ENCODE data around the gene NOG. TPM values are rescaled to one million over a fixed set of nuclear protein-coding genes. Genes with fewer than 3 reads are reported as not detected.

Gene NOG
- total RNA-seq, 1 experiment from 2014 or later, result 0.32 TPM

DNA sequence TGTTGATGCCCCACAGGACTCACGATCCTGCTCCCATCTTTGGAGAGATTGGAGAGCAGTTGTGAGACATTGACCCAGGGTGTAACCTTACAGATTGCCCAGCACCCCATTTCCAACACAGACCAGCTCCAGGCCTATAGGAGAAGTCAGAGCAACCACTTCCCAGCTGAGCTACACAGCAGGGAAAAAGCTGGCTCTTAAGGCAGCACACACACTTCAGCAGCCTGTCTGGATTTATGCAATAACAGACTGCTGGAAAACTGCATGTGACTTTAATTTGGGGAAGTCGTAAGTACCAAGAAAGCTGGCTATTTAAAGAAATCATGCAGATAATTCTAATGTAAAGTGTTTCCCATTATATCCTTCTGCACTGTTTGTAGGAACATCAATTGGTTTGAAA lies 30.8 kb downstream of the NOG start:
- no peaks in the 10 kb centered on the region for H3K36me3 Mint-ChIP-seq (ENCODE audit: insufficient read depth, unreplicated experiment)
- H3K9me3 Mint-ChIP-seq (ENCODE audit: unreplicated experiment), result no peaks in the 10 kb centered on the region
- CTCF ChIA-PET, result no interaction called here
- TF ChIP-seq CTCF (IDR thresholded peaks at IDR 0.05; ENCODE audit: insufficient read depth in 1 of 2, low read depth in 1 of 2, low read length in 1 of 2, severe bottlenecking in 1 of 2, unreplicated experiment in 1 of 2), result no peak
- H3K27ac Mint-ChIP-seq (ENCODE audit: unreplicated experiment), result no peak overlapping the region
- Histone ChIP-seq H3K9me3 (no peaks in the 10 kb centered on the region), H3K36me3 (ENCODE audit: control insufficient read depth, insufficient read depth, low read length) (no peaks in the 10 kb centered on the region), H3K27me3 (replicated peaks; ENCODE audit: control insufficient read depth, insufficient read depth, low read length) (0 out of 2 replicates have a peak, but pooled peaks cover 2% of the 10 kb centered on the region), H3K4me3 (ENCODE audit: low read depth, low read length) (no peak overlapping the region), H3K4me1 (no peaks in the 10 kb centered on the region)
- no peak for DNase-seq
- H3K27me3 Mint-ChIP-seq (ENCODE audit: insufficient read depth, unreplicated experiment), result peaks cover 19% of the 10 kb centered on the region
- no peaks in the 10 kb centered on the region for H3K4me1 Mint-ChIP-seq (ENCODE audit: low read depth, unreplicated experiment)
- POLR2A ChIA-PET, result no interaction called here
- H3K4me3 Mint-ChIP-seq (ENCODE audit: unreplicated experiment), result no peak overlapping the region
- BruUV-seq (replicated peaks), result no TSS peak
- intact Hi-C loops (cut with micrococcal nuclease; ENCODE audit: unreplicated experiment), result no loop called here

GRCh38 chr17:56624912-56625311 lies 31.4 kb downstream of the NOG start:
- Histone ChIP-seq H3K4me3 (ENCODE audit: low read depth, low read length) (no peak overlapping the region), H3K27me3 (replicated peaks; ENCODE audit: control insufficient read depth, insufficient read depth, low read length) (0 out of 2 replicates have a peak, but pooled peaks cover 2% of the 10 kb centered on the region), H3K9me3 (no peaks in the 10 kb centered on the region), H3K36me3 (ENCODE audit: control insufficient read depth, insufficient read depth, low read length) (no peaks in the 10 kb centered on the region), H3K4me1 (no peaks in the 10 kb centered on the region)
- no TSS peak for BruUV-seq (replicated peaks)
- POLR2A ChIA-PET, result no interaction called here
- H3K27me3 Mint-ChIP-seq (ENCODE audit: insufficient read depth, unreplicated experiment), result peaks cover 19% of the 10 kb centered on the region
- DNase-seq, result no peak
- no peaks in the 10 kb centered on the region for H3K4me1 Mint-ChIP-seq (ENCODE audit: low read depth, unreplicated experiment)
- intact Hi-C loops (cut with micrococcal nuclease; ENCODE audit: unreplicated experiment), result no loop called here
- TF ChIP-seq CTCF (IDR thresholded peaks at IDR 0.05; ENCODE audit: insufficient read depth in 1 of 2, low read depth in 1 of 2, low read length in 1 of 2, severe bottlenecking in 1 of 2, unreplicated experiment in 1 of 2), result no peak
- no peaks in the 10 kb centered on the region for H3K36me3 Mint-ChIP-seq (ENCODE audit: insufficient read depth, unreplicated experiment)
- H3K4me3 Mint-ChIP-seq (ENCODE audit: unreplicated experiment), result no peak overlapping the region
- CTCF ChIA-PET, result no interaction called here
- H3K27ac Mint-ChIP-seq (ENCODE audit: unreplicated experiment), result no peak overlapping the region
- no peaks in the 10 kb centered on the region for H3K9me3 Mint-ChIP-seq (ENCODE audit: unreplicated experiment)

- no TSS peak for BruUV-seq (replicated peaks)
- TF ChIP-seq CTCF (IDR thresholded peaks at IDR 0.05; ENCODE audit: insufficient read depth in 1 of 2, low read depth in 1 of 2, low read length in 1 of 2, severe bottlenecking in 1 of 2, unreplicated experiment in 1 of 2), result peak in 1 of 2 experiments; percentile 65
- Mint-ChIP-seq H3K27me3 (ENCODE audit: insufficient read depth, unreplicated experiment) (peaks cover 10% of the 10 kb centered on the region), H3K36me3 (ENCODE audit: insufficient read depth, unreplicated experiment) (no peaks in the 10 kb centered on the region), H3K4me3 (ENCODE audit: unreplicated experiment) (no peak overlapping the region), H3K4me1 (ENCODE audit: low read depth, unreplicated experiment) (no peaks in the 10 kb centered on the region), H3K27ac (ENCODE audit: unreplicated experiment) (no peak overlapping the region), H3K9me3 (ENCODE audit: unreplicated experiment) (no peaks in the 10 kb centered on the region)
- Histone ChIP-seq H3K27me3 (replicated peaks; ENCODE audit: control insufficient read depth, insufficient read depth, low read length) (0 out of 2 replicates have a peak, but pooled peaks cover 2% of the 10 kb centered on the region), H3K9me3 (no peaks in the 10 kb centered on the region), H3K36me3 (ENCODE audit: control insufficient read depth, insufficient read depth, low read length) (no peaks in the 10 kb centered on the region), H3K4me1 (no peaks in the 10 kb centered on the region), H3K4me3 (ENCODE audit: low read depth, low read length) (no peak overlapping the region)
- ChIA-PET POLR2A (no interaction called here), CTCF (interaction anchor here (0.5 to 1.4 kb wide), 3 partner anchors 9 to 32 kb away, joined by 3 to 5 read pairs (median 4); no protein-coding TSS in a partner anchor)
- intact Hi-C loops (cut with micrococcal nuclease; ENCODE audit: unreplicated experiment), result no loop called here
- peak; percentile 35 to 49 for DNase-seq
Measured at GRCh38 chr17:56629531-56630075, 36.1 kb downstream of the NOG start.
